Endodermal cell (in vitro differentiated cells): Measurements from ENCODE around the gene PLEKHA6. TPM values are rescaled to one million over a fixed set of nuclear protein-coding genes. Genes with fewer than 3 reads are reported as not detected.

Source experiments
- DNase-seq: peaks from one replicate; pipeline ENCODE4 v3.0.0-alpha.2; 2017
- H3K27ac ChIP-seq: 2 replicates; pipeline ENCODE4 v1.5.1; 2013; ENCODE audit warnings: mild to moderate bottlenecking, low read depth, low read length, moderate library complexity
- H3K27me3 ChIP-seq: 2 replicates; pipeline ENCODE4 v1.6.1; 2013; ENCODE audit warnings: mild to moderate bottlenecking, low read length, moderate library complexity; ENCODE audit not compliant: insufficient read depth, control insufficient read depth, poor library complexity, severe bottlenecking
- H3K36me3 ChIP-seq: 2 replicates; pipeline ENCODE4 v1.7.0; 2013; ENCODE audit warnings: mild to moderate bottlenecking, low read length, moderate library complexity; ENCODE audit not compliant: control insufficient read depth, insufficient read depth
- H3K4me1 ChIP-seq: one replicate; pipeline ENCODE4 v1.7.0; 2013; ENCODE audit warnings: low read length; ENCODE audit not compliant: control insufficient read depth, insufficient read depth
- H3K4me3 ChIP-seq: 2 replicates; pipeline ENCODE4 v1.5.1; 2013; ENCODE audit warnings: mild to moderate bottlenecking, low read length, moderate library complexity
- H3K9ac ChIP-seq: 2 replicates; pipeline ENCODE4 v1.6.1; 2013; ENCODE audit warnings: mild to moderate bottlenecking, low read length, moderate library complexity; ENCODE audit not compliant: poor library complexity, severe bottlenecking; ENCODE audit errors: extremely low read depth
- H3K9me3 ChIP-seq: 2 replicates; pipeline ENCODE4 v1.6.1; 2013; ENCODE audit warnings: mild to moderate bottlenecking, low read length, moderate library complexity; ENCODE audit not compliant: control insufficient read depth
- H3K27ac Mint-ChIP-seq: 2 replicates; pipeline ENCODE4 v1.8.0; 2020; ENCODE audit warnings: mixed read lengths
- H3K27me3 Mint-ChIP-seq: 2 replicates; pipeline ENCODE4 v1.8.0; 2021; ENCODE audit warnings: mild to moderate bottlenecking, mixed read lengths; ENCODE audit not compliant: insufficient read depth
- H3K36me3 Mint-ChIP-seq: 2 replicates; pipeline ENCODE4 v1.8.0; 2020; ENCODE audit warnings: low read depth, mixed read lengths
- H3K4me1 Mint-ChIP-seq: 2 replicates; pipeline ENCODE4 v1.8.0; 2020; ENCODE audit warnings: mixed read lengths
- H3K4me3 Mint-ChIP-seq: 2 replicates; pipeline ENCODE4 v1.8.0; 2020; ENCODE audit warnings: mild to moderate bottlenecking, moderate library complexity, mixed read lengths
- H3K9me3 Mint-ChIP-seq: 2 replicates; pipeline ENCODE4 v1.8.0; 2020; ENCODE audit warnings: mild to moderate bottlenecking, mixed read lengths
- WGBS, 2 experiments: methylation state at CpG; one replicate each; pipeline versions ENCODE4 v1.1.5 to v1.1.7; 2013; ENCODE audit warnings: missing lambda C conversion rate in 2 of 2, mixed read lengths in 1 of 2; ENCODE audit not compliant: insufficient coverage in 1 of 2, insufficient read length in 1 of 2; 5-methylcytosine and 5-hydroxymethylcytosine counted together
- long read RNA-seq, 4 experiments: library from polyadenylated mRNA in 2 of 4; library from RNA in 1 of 4; library from capped mRNA in 1 of 4; stranded (forward) in 3 of 4; unstranded in 1 of 4; transcript quantifications; one replicate each; pipeline ENCODE4 v2.0.0, GENCODE V29; 2020 to 2021; ENCODE audit warnings: inconsistent platforms in 1 of 4
- polyA plus RNA-seq, 2 experiments: library from polyadenylated mRNA; stranded (reverse); fragments of 50-300 nt; gene quantifications; one replicate each; pipeline ENCODE4 v1.2.3, GENCODE V29; 2013
- total RNA-seq, 2 donors: library from RNA; stranded (reverse); fragmentation: NEBNext Ultra II Directional in 1 of 2; extraction: Animal tissue kit (Norgen Biotek cat#: 25700) in 1 of 2; gene quantifications; 2 replicates in 1 of 2; 3 replicates in 1 of 2; pipeline ENCODE4 v1.2.1, GENCODE V29; 2021
- TF ChIP-seq, protein P1 (sequence below): fragments of 200-600 bp; sonication (generic); conservative IDR thresholded peaks from 2 replicates; pipeline ENCODE4 v1.5.0; 2021; ENCODE audit warnings: antibody characterized with exemption, mild to moderate bottlenecking

The PLEKHA6 gene, protein sequence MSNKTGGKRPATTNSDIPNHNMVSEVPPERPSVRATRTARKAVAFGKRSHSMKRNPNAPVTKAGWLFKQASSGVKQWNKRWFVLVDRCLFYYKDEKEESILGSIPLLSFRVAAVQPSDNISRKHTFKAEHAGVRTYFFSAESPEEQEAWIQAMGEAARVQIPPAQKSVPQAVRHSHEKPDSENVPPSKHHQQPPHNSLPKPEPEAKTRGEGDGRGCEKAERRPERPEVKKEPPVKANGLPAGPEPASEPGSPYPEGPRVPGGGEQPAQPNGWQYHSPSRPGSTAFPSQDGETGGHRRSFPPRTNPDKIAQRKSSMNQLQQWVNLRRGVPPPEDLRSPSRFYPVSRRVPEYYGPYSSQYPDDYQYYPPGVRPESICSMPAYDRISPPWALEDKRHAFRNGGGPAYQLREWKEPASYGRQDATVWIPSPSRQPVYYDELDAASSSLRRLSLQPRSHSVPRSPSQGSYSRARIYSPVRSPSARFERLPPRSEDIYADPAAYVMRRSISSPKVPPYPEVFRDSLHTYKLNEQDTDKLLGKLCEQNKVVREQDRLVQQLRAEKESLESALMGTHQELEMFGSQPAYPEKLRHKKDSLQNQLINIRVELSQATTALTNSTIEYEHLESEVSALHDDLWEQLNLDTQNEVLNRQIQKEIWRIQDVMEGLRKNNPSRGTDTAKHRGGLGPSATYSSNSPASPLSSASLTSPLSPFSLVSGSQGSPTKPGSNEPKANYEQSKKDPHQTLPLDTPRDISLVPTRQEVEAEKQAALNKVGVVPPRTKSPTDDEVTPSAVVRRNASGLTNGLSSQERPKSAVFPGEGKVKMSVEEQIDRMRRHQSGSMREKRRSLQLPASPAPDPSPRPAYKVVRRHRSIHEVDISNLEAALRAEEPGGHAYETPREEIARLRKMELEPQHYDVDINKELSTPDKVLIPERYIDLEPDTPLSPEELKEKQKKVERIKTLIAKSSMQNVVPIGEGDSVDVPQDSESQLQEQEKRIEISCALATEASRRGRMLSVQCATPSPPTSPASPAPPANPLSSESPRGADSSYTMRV
- 10 to 100 TPM; 37.0 to 43.3 TPM for total RNA-seq
- 15.0 TPM for polyA plus RNA-seq (2013, experiment 1 of 2)
- 14.0 TPM for polyA plus RNA-seq (2013, experiment 2 of 2)
- long read RNA-seq, experiment 1, partial matches to known transcripts, result 4 of 17 reads
- long read RNA-seq, experiment 1, other reads (novel, unspliced or antisense), result 13 of 17 reads
- long read RNA-seq, experiment 2, partial matches to known transcripts, result 5 of 33 reads
- long read RNA-seq, experiment 2, other reads (novel, unspliced or antisense), result 28 of 33 reads
- long read RNA-seq, experiment 3, partial matches to known transcripts, result 26 of 64 reads
- long read RNA-seq, experiment 3, other reads (novel, unspliced or antisense), result 38 of 64 reads
- long read RNA-seq, experiment 4, partial matches to known transcripts, result 1 of 6 reads
- long read RNA-seq, experiment 4, other reads (novel, unspliced or antisense), result 5 of 6 reads

DNA sequence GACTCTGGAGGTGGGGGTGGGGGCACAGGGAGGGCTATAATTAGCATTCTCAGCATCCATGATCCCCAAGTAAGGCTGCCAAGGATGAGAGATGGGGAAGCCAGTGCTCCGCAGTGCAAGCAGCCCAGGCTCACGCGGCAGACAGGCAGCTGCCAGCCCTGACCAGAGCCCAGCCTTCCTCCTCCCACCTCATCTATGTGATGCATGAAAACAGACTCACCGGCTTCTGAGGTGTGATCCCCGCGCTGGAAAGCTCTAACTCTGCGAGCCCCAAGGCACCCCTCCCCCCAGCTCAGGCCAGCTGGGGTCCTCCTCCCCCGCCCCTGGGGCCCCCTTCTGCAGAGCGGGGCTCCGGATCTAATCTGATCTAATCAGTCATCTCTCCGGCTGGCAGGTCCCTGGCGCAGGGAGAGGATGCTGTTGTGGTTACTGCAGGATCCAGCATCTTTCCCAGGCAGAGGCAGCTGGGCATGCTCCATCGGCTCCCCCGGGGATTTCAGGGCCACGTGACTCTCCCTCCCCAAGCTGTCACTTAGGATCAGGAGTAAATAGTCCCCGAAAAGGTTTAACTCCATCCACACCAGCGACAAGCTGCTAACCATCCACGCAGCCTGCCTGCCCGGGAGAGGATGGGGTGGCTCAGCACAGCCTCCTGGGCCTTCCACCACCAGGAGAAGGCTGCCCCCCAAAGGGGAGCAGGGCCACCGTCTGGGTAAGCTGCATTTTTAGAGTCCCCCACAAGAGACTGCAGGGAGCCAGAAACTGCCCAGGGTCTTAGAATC lies at the start of gene PLEKHA6:
TSS of gene PLEKHA6 (minus strand) at position 456 of the 782 bp plus-strand sequence. CDS start 86,202 bp downstream, outside the sequence.
- no peak within 1 kb of the TSS for H3K4me3 Mint-ChIP-seq

DNA sequence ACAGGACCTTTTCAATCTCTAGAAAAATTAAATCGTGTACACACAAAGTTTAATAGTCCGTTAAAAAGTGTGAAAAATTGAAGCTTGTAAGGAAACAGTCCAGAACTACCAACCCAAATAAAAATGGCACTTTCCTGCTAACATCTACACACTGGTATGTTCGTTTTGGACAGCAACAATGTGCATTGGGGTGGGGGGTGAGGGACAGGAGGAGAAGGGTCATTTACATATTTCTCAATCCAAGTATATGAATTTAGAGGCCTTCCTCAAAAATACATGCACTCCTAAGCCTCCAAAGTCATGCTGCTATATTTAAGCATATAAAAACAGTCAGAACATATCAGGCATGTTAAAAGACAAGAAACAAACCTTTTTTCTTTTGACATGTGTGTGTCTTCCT lies 49.4 kb upstream of the PLEKHA6 start:
- H3K9ac ChIP-seq, result peak overlapping the region; percentile 95
- peak overlapping the region; percentile 74 for H3K27ac Mint-ChIP-seq

More for the DNA sequence above, at the start of gene PLEKHA6:
- H3K4me3 ChIP-seq, result no peak within 1 kb of the TSS
- DNase-seq, result peak; percentile 80
- Mint-ChIP-seq H3K36me3 (no peaks in the 10 kb centered on the region), H3K27ac (no peak within 1 kb of the TSS), H3K4me1 (peaks cover 26% of the 10 kb centered on the region), H3K27me3 (peaks cover 21% of the 10 kb centered on the region), H3K9me3 (no peaks in the 10 kb centered on the region)
- H3K9ac ChIP-seq, result no peak within 1 kb of the TSS
- H3K27ac ChIP-seq, result peak within 1 kb of the TSS; percentile 90
- 23 to 55% methylated on average over 2 to 20 of the region's 20 CpGs for whole genome bisulfite sequencing, 2 experiments
- TF ChIP-seq, protein P1, sequence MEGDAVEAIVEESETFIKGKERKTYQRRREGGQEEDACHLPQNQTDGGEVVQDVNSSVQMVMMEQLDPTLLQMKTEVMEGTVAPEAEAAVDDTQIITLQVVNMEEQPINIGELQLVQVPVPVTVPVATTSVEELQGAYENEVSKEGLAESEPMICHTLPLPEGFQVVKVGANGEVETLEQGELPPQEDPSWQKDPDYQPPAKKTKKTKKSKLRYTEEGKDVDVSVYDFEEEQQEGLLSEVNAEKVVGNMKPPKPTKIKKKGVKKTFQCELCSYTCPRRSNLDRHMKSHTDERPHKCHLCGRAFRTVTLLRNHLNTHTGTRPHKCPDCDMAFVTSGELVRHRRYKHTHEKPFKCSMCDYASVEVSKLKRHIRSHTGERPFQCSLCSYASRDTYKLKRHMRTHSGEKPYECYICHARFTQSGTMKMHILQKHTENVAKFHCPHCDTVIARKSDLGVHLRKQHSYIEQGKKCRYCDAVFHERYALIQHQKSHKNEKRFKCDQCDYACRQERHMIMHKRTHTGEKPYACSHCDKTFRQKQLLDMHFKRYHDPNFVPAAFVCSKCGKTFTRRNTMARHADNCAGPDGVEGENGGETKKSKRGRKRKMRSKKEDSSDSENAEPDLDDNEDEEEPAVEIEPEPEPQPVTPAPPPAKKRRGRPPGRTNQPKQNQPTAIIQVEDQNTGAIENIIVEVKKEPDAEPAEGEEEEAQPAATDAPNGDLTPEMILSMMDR, result peak; percentile 51
- H3K4me1 ChIP-seq, result peaks cover 5% of the 10 kb centered on the region
- peaks cover 14% of the 10 kb centered on the region for H3K27me3 ChIP-seq
- no peaks in the 10 kb centered on the region for H3K9me3 ChIP-seq
- H3K36me3 ChIP-seq, result no peaks in the 10 kb centered on the region

More for the DNA sequence above, 49.4 kb upstream of the PLEKHA6 start:
- Mint-ChIP-seq H3K36me3 (peaks cover 36% of the 10 kb centered on the region), H3K4me3 (peak overlapping the region; percentile 96), H3K27me3 (no peaks in the 10 kb centered on the region), H3K9me3 (no peaks in the 10 kb centered on the region), H3K4me1 (peaks cover 6% of the 10 kb centered on the region)
- Histone ChIP-seq H3K4me3 (peak overlapping the region; percentile 96), H3K27ac (no peak overlapping the region), H3K27me3 (no peaks in the 10 kb centered on the region), H3K4me1 (no peaks in the 10 kb centered on the region), H3K36me3 (peaks cover 48% of the 10 kb centered on the region), H3K9me3 (no peaks in the 10 kb centered on the region)
- TF ChIP-seq, protein P1, result no peak
- no CpG with 5 or more reads among the region's 3 CpGs for WGBS, 2 experiments
- DNase-seq, result no peak
